Gastroesophageal sphincter (tissue), 4 donors: ENCODE measurements around the gene VEGFD. TPM values are rescaled to one million over a fixed set of nuclear protein-coding genes. Genes with fewer than 3 reads are reported as not detected.
A peak's percentile ranks its signal among the peaks of the same experiment; 100 is the strongest.

Experiments
- ATAC-seq: fragments of 150-250 bp; one replicate; pipeline ENCODE4 v1.9.1; 2016; ENCODE audit warnings: mild to moderate bottlenecking, moderate library complexity
- H3K27ac ChIP-seq, 4 donors: fragments of 200-600 bp; sonication (generic) in 3 of 4; 1 replicate in 3 of 4; 2 replicates in 1 of 4; pipeline ENCODE4 v1.5.1; 2016 to 2019
- H3K27me3 ChIP-seq: fragments of 200-600 bp; sonication (generic); one replicate; pipeline ENCODE4 v1.5.1; 2019
- H3K36me3 ChIP-seq, 2 donors: fragments of 200-600 bp; sonication (generic); one replicate each; pipeline ENCODE4 v1.5.1; 2019; ENCODE audit warnings: control low read depth in 1 of 2
- H3K4me1 ChIP-seq, 3 donors: fragments of 200-600 bp; sonication (generic); 1 replicate in 2 of 3; 2 replicates in 1 of 3; pipeline ENCODE4 v1.5.1; 2016 to 2019; ENCODE audit warnings: control low read depth in 2 of 3
- H3K4me3 ChIP-seq, 2 donors: fragments of 200-600 bp; sonication (generic); one replicate each; pipeline ENCODE4 v1.5.1; 2019; ENCODE audit warnings: mild to moderate bottlenecking in 1 of 2, moderate library complexity in 1 of 2
- H3K9me3 ChIP-seq, 3 donors: fragments of 200-600 bp; sonication (generic); one replicate each; pipeline ENCODE4 v1.5.1; 2017 to 2019; ENCODE audit warnings: control low read depth in 2 of 3
- CTCF ChIP-seq, 4 experiments: fragments of 200-600 bp in 2 of 4; fragments of 450-650 bp in 2 of 4; sonication (generic) in 1 of 4; IDR thresholded peaks; one replicate each; pipeline ENCODE4 v1.5.1; 2017 to 2019; ENCODE audit warnings: antibody characterized with exemption in 4 of 4, mild to moderate bottlenecking in 2 of 4, moderate library complexity in 2 of 4
- EP300 ChIP-seq: sonication (generic); formaldehyde crosslinking; IDR thresholded peaks from one replicate; pipeline ENCODE4 v1.6.1; 2017; ENCODE audit warnings: antibody characterized with exemption, mild to moderate bottlenecking
- POLR2A ChIP-seq, 2 donors: fragments of 450-650 bp; IDR thresholded peaks; one replicate each; pipeline ENCODE4 v1.6.1; 2017; ENCODE audit warnings: antibody characterized with exemption in 2 of 2, mild to moderate bottlenecking in 2 of 2, moderate library complexity in 1 of 2
- POLR2AphosphoS5 ChIP-seq: sonication (generic); formaldehyde crosslinking; IDR thresholded peaks from one replicate; pipeline ENCODE4 v1.6.1; 2017; ENCODE audit warnings: antibody characterized with exemption
- WGBS, 2 donors: methylation state at CpG; one replicate each; pipeline ENCODE4 v1.1.5; 2018; ENCODE audit warnings: low coverage in 1 of 2; 5-methylcytosine and 5-hydroxymethylcytosine counted together
- total RNA-seq, 4 donors: library from RNA; depleted of rRNA; stranded (reverse); fragments of >200 nt; gene quantifications; one replicate each; pipeline ENCODE4 v1.1.0, GENCODE V29; 2016

The VEGFD gene
- total RNA-seq, 4 donors from 2014 or later = 3.2 to 8.6 (median 5.3) TPM

DNA sequence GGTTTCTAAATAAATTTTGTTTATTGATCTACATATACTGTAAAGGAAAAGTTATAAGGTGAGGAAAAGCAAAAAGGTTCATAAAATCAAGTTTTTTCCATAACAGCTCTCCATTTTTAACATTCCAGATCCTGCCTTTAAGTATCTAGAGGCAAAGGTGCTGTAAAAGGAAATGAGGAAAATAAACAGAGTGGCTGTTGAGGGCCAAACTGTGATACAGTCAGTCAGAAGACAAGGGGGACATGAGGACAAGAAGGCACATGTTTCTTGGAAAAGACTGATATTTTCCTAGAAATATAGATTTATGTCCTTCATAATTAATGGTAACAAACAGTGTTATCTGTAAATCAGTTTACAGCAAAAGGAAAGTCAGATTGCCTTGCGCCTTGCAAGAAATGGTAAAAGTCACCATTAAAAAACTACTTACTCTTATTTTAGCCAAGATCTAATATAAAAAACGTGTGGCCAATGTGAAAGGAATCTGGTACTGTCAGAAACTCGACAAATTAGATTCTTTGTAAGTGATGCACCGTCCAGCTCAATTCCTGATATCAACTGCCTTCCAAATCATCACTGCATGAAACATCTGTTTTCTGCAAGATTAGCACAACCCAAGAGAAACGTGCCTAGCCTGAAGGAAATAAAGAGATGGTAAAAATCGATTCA is 34.0 kb upstream of the VEGFD start:
- Histone ChIP-seq H3K9me3 (no peaks in the 10 kb centered on the region), H3K4me3 (no peak overlapping the region), H3K27me3 (no peaks in the 10 kb centered on the region), H3K27ac (no peak overlapping the region), H3K4me1 (no peaks in the 10 kb centered on the region), H3K36me3 (no peaks in the 10 kb centered on the region)
- TF ChIP-seq POLR2A (IDR thresholded peaks at IDR 0.05) (no peak), EP300 (no peak), POLR2AphosphoS5 (peak; percentile 24), CTCF (IDR thresholded peaks at IDR 0.05) (no peak)
- peak; percentile 39 for ATAC-seq
- WGBS, 2 donors = 28 to 45% methylated on average over 6 of the region's 6 CpGs

- TF ChIP-seq CTCF (IDR thresholded peaks at IDR 0.05) = no peak
- no peak for TF ChIP-seq POLR2A (IDR thresholded peaks at IDR 0.05)
- TF ChIP-seq POLR2AphosphoS5 = no peak
- TF ChIP-seq EP300 = no peak
- Histone ChIP-seq H3K4me1 (no peaks in the 10 kb centered on the region), H3K36me3 (no peaks in the 10 kb centered on the region), H3K4me3 (no peak overlapping the region), H3K27ac (no peak overlapping the region), H3K27me3 (no peaks in the 10 kb centered on the region), H3K9me3 (no peaks in the 10 kb centered on the region)
- 76 to 98% methylated on average over 10 of the region's 10 CpGs for WGBS, 2 donors
- no peak for ATAC-seq
Observed at GRCh38 chrX:15416133-15416993, 32.1 kb upstream of the VEGFD start.

- no peak for ATAC-seq
- no peaks in the 10 kb centered on the region for H3K36me3 ChIP-seq
- no peak for TF ChIP-seq POLR2AphosphoS5
- no peak for TF ChIP-seq POLR2A (IDR thresholded peaks at IDR 0.05)
- no peak for TF ChIP-seq EP300
- no peak for TF ChIP-seq CTCF (IDR thresholded peaks at IDR 0.05)
- 61 to 63% methylated on average over 2 to 3 of the region's 6 CpGs for WGBS, 2 donors
- H3K27me3 ChIP-seq = no peaks in the 10 kb centered on the region
- H3K4me1 ChIP-seq = no peaks in the 10 kb centered on the region
- no peak overlapping the region for H3K27ac ChIP-seq
- H3K4me3 ChIP-seq = no peak overlapping the region
- no peaks in the 10 kb centered on the region for H3K9me3 ChIP-seq
Observed at GRCh38 chrX:15413101-15413500, 28.9 kb upstream of the VEGFD start.

- ATAC-seq = no peak
- no peak for TF ChIP-seq EP300
- no peak for TF ChIP-seq POLR2AphosphoS5
- no peak for TF ChIP-seq CTCF (IDR thresholded peaks at IDR 0.05)
- no peak for TF ChIP-seq POLR2A (IDR thresholded peaks at IDR 0.05)
- Histone ChIP-seq H3K4me1 (no peaks in the 10 kb centered on the region), H3K36me3 (no peaks in the 10 kb centered on the region), H3K4me3 (no peak overlapping the region), H3K9me3 (no peaks in the 10 kb centered on the region), H3K27me3 (no peaks in the 10 kb centered on the region), H3K27ac (no peak overlapping the region)
- 43% methylated on average over 1 of the region's 2 CpGs; no CpG with 5 or more reads in 1 of the 2 donors for WGBS, 2 donors
Observed at GRCh38 chrX:15410947-15411346, 26.7 kb upstream of the VEGFD start.
